ENCODE measurements around the gene DNAJA1.

DNAJA1 gene

GRCh38 chr9:33029231-33029786 lies 4.2 kb downstream of the DNAJA1 start:
- DNase-seq: peak; percentile 53

- DNase-seq: no peak
These were observed 5.2 kb downstream of the DNAJA1 start for GRCh38 chr9:33030285-33030684.

- DNase-seq: no peak
These were observed 7.2 kb downstream of the DNAJA1 start for GRCh38 chr9:33032292-33032691.

- no peak for DNase-seq
These were observed 7.8 kb downstream of the DNAJA1 start for GRCh38 chr9:33032865-33033264.

DNA sequence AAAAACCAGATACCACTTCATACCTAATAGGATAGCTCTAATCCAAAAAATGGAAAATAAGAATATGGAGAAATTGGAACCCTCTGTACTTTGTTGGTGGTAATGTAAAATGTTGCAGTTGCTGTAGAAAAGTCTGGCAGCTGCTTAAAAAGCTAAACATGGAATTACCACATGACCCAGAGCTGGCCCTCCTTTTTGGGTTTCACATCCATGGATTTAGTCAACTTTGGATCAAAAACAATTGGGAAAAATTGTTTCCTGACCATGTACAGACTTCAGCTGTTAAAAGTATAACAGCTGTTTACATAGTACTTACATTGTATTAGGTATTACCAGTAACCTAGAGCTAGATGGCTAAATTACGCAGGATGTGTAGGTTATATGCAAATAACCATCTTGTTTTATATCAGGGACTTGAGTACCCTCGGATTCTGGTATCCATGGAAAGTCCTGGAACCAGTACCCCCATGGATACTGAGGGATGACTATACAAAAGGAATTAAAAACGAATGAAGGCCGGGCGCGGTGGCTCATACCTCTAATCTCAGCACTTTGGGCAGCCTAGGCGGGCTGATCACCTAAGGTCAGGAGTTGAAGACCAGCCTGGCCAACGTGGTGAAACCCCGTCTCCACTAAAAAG lies 15.8 kb downstream of the DNAJA1 start:
- DNase-seq: no peak

DNA sequence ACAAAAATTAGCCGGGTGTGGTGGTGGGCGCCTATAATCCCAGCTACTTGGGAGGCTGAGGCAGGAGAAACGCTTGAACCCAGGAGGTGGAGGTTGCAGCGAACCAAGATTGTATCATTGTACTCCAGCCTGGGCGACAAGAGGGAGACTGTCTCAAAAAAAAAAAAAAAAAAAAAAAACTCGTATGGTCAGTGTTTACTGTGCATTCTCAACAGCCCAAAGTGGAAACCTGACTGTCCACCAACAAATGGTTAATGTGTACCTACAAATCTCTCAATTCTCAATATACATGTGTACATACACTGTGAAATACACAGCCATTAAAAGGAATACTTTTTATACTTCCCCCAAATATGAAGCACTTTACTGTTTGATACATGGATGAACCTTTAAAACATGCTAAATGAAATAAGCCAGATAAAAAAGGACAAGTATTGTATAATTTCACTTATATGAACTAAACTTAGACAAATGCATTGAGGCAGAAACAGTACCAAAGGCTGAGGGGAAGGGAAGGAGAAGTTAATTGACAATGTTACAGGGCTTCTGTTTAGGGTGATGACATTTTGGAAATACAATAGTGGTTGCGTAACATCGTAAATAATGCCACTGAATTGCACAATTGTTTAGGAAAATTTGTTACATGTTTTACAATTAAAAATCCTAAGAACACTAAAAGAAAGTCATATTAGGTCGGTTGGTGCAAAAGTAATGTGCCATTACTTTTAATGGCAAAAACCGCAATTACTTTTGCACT lies 16.5 kb downstream of the DNAJA1 start:
- peak; percentile 29 for DNase-seq

GRCh38 chr9:33042473-33042872 lies 17.4 kb downstream of the DNAJA1 start:
- no peak for DNase-seq

DNA sequence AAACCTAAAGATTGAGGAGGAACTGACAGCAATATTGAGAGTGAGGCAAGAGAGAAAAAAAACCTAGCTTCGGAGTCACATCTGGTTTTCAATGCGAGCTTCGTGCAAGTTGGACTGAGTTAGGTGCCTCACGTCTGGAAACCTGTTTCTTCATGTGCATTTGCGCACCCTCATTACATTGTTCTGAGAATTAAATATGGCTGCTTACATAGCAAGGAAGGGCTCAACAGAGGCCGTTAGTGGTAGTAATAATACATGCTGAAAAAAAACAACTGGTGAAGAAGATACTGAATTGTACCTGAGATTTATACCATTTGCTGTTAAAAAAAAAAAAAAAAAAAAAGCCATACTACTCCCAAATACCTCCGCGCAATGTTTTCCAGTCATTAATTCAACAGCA lies 18.6 kb downstream of the DNAJA1 start:
- DNase-seq: no peak

DNA sequence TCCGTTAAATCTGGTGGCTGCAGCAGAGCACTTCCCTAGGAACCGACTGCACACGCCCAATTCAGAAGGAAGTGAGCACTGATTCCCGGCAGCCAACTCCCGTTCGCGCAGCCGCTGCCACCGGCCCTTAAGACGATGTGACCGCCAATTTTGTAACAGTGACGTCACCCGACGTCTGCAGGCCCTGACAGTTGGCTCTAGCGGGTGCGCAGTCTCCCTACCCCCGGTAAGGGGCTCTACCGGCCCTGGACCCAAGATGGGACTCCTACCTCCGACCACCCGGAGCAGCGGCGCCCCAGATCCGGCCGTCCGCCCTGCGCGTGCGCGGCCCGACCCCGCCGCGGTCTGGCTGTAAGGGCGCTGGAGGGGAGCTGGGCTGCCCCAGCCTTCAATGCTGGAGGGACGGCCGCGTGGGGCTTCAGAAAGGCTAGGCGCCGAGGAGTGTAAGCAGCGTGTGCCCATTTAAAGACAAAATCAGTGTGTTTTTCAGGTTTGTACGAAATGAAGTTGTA lies 19.1 kb downstream of the DNAJA1 start:
- DNase-seq: peak; percentile 92

DNA sequence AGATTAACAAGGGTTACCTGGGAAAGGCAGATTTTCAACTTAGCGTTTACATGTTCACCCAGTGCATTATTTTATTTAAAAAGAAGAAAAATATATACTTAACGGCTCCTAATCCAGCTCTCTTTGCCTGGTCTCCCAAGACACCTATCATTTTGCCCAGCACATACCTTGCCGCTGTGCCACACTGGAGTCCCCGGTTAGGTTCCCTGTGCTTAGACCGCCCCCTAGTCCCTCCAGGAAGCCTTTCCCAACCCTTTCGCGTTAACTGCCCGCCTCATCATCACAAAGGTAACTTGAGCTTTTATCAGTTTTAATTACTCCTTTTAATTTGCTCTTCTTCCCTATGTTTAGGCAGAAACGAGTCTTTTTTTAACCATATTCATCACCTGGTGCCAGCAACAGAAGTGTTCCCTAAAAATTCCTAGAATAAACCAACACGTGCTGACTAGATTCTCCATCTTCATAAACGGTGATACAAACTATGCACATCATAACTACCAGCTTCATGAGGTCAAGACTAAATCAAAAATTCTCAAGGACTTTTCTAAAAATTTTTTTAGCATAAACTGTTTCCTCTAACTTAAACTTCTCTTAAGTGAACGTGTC lies 19.7 kb downstream of the DNAJA1 start:
- DNase-seq: peak; percentile 25

- no peak for DNase-seq
These were observed 21.0 kb downstream of the DNAJA1 start for GRCh38 chr9:33046061-33046460.

GRCh38 chr9:33048054-33048465 lies 23.0 kb downstream of the DNAJA1 start:
- DNase-seq: no peak

DNA sequence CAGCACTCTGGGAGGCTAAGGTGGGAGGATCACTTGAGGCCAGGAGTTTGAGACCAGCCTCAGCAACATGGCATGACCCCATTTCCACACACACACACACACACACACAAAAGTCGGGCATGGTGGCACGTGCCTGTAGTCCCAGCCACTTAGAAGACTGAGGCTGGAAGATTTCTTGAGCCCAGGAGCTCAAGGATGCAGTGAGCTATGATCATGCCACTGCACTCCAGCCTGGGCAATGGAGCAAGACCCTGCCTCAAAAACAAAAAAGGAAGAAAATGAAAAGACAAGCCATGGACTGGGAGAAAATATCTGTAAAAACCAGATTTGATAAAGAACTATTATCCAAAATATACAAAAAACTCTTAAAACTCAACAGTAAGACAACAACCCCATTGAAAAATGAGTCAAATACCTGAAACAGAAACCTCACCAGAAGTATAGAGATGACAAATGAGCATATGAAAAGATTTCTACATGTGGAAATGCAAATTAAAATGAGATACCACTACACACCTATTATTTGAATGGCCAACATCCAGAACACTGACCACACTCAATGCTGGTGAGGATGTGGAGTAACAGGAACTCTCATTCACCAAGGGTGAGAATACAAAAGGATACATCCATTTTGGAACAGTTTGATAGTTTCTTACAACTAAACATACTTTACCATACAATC lies 24.7 kb downstream of the DNAJA1 start:
- no peak for DNase-seq

- no peak for DNase-seq
These were observed 26.1 kb downstream of the DNAJA1 start for GRCh38 chr9:33051144-33051543.

GRCh38 chr9:33065157-33066076 lies 40.3 kb downstream of the DNAJA1 start:
- DNase-seq: no peak

GRCh38 chr9:33068991-33069390 lies 43.9 kb downstream of the DNAJA1 start:
- DNase-seq: no peak

- peak; percentile 99 for DNase-seq
These were observed 51.3 kb downstream of the DNAJA1 start, which contains the start of gene SMU1 for GRCh38 chr9:33076046-33077004. Gene SMU1, minus strand, starts transcription at chr9:33076674. Its CDS starts 66 bp downstream, at chr9:33076608.

DNA sequence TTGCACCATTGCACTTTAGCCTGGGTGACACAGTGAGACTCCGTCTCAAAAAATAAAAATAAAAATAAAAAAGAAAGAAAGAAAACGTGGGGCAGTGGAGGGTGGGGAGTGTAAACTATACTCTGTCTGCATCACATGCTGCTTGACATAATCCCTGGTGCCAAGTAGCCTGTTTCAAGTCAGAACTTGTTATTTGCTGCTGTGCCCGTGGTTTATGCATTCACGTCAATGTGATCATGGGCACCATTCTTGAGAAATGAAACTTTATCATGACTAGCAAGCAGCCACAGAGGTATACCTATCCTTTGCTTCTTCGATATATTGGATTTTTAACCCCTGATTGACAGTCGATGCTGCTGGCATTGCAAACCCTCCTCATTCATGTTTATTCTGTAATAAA lies 55.5 kb downstream of the DNAJA1 start:
- DNase-seq: no peak

DNA sequence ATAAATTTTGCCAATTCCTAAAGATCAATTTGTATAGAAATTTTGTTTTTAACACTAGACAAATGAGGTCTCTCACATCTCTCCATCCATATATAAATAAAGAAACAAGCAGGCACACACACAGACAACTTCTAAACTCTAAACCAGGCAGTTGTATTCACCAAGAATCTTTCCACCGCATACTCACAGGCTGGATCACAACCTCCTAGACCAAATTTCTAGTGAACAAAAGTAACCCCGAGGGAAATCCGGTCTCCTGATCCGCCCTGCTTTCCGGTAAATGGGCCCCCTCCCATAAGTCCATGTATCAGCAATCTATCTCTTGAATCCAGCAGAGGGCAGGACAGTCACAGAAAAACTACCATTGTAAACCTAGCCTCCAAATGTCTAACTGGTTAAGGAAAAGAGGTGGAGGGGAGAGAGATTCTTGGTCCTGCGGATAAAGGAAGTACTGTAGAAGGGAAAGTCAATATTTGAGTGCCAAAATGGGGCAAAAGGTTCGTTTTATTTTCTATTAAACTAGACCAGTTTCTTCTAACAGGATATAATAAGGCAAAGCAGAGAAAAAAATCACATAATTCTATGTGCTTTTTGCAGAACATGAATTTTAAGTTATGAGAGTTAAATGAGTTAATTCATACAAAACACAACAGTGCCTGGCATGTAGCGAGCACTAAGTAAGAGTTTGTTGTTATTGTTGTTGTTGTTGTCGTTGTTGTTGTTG lies 56.2 kb downstream of the DNAJA1 start:
- DNase-seq: peak; percentile 95

- DNase-seq: no peak
These were observed 57.1 kb downstream of the DNAJA1 start for GRCh38 chr9:33082128-33082527.
